ENCODE data around the gene CDC42.

Gene CDC42

DNA sequence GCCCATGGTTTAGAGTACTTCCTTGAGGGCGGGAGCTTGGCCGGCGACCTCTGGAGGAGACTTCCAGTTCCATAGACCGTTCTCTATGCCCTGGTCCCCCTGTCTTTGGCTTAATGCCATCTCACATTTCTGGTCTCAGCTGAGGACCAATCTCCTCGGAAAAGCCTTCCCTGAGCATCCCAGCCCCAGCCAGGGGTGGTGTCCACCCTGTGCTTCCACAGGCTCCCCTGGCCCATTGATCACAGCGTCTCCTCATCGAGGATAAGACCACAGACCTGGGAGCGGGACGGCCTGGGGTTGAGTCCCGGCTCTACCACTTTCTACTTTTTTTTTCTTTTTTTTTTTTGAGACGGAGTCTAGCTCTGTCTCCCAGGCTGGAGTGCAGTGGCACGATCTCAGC, 75.9 kb downstream of the CDC42 start:
- DNase-seq (ENCODE audit: low spot score), result no peak

DNA sequence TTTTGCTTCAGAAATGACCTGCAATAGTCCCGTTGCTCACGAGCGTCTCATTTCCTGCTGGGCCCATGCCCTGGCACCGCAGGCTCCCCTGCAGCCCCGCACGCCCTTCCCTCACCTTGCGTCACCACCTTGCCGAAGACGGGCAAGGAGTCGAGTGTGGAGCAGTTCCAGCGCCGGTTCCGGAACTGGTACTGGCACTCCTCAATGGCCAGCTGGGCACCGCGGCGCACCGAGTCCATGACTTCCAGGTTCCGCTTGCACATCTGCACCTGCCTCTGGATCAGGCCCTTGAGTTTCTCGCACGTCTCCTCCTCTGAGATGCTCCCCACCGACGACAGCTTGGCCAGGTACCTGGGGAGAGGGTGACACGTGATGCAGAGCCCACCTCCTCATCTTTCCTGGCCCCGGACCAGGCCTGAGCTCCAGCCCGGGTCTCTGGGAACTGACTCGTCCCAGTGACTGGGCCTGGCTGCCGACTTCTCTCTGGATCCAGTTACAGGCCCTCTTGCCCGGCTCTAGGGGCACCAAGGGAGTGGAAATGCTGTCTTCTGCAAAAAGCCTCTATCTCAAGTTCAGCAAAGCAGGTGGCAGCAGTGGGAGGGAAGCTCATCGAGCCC, 77.1 kb downstream of the CDC42 start:
- no peak for DNase-seq (ENCODE audit: low spot score)

DNA sequence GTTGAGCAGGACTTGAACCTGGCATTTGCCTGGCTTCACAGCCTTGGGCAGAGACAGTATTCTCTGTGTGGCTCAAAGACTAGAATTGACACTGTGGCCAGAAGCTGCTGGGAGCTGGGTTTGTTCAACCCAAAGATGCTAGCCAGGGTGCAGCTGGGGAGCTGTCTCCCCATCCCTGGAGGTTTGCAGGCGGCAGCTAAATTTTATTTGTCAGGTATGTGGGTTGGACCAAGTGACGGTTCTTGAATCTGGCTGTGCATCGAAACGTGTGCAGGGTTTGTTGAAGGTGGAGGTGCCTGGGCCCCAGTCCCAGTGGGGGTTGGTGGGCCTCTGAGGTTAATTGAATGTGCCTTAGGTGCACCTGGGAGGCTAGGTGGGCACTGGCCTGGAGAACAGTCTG, 78.6 kb downstream of the CDC42 start:
- no peak for DNase-seq (ENCODE audit: low spot score)

DNA sequence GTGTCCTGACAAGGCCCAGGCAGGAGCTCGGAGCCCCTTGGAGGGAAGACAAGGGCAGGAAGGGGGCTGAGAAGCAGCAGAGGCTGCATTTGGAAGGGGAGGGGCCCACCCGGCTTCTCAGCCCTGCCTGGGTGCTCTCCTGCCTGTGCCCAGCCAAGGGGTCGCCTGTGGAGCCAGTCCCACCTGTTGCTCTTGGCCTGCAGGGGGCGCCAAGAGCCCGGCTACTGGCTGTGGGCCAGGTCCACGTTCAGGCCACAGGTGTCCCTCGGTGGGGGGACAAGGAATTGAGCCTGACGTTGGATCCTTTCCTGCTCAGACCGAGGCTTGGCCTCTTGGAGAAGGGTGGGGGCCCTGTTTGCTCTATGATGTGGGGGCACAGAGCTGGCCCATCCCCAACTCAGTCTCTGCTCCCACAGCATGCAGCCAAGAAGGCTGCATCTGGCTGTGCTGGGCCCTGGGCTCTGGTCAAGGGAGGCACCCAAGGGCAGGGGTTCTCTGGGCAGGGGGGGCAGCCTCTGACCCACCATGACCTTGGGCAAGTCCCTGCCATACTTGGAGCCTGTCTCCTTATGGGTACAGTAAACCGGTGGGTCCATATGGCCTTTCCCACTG, 79.5 kb downstream of the CDC42 start:
- peak; percentile 62 for DNase-seq (ENCODE audit: low spot score)

DNA sequence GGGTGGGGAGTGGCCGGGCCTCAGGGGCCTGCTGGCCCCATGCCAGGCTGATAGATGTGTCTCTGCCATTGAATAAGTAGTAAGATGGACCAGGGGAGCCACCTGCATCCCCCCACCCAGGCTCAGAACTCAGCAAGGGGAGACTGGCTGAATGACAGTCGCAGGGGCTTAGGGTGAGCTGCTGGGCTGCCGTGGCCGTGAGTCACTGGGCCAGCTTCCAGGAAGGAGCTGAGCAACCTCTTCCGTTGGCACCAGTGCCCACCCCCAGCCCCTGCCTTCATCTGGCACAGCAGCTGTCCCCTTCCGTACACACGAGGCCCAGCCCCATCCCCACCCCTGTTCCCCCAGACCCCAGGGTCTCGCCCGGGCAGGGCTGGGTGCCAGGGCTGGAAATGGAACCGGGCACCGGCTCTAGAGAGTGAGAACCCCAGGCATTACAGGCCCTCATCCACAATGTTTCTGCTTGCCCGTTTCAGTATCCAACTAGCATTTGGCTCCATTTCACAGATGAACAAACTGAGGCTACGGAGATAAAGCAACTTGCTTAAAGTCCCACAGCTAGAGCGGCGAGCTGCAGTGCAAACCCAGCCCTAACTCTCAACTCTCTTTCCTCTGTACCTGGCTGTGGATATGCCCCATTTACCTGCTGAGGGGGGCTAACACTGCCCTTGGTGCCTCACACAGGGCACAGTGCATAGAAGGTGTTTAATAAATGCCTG, 80.2 kb downstream of the CDC42 start:
- DNase-seq (ENCODE audit: low spot score), result no peak

DNA sequence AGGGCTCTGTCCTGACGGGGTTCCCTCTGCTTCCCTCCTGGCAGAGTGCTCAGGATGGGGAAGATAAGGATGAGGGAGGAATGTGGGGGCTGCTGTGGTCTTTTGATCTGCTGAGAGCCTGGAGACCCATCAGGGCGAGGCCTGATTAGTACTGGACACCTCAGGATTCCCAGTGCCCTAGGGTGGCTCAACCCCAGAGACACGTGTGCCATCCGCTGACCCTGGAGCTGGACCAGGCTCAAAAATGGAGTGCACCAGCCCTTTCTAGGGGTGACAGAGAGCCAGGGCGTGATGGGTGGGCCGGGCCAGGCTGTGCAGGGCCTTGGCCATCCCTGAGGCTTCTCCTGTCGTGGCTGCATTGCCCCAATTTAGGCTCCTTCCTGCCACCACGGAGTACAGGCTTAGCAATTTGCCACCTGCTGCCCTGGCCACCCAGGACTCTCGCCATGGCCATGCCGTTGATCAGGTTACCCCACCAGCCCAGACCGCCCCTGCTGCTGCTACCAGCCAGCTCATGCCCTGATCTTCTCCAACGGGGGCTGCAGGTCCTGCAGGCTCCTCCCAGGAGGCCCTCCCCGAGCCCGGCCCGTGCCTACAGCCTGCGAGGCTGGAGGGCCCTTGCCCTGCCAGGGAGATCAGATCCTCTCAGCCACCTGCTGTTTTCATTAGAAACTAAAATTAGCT, 80.9 kb downstream of the CDC42 start:
- no peak for DNase-seq (ENCODE audit: low spot score)

DNA sequence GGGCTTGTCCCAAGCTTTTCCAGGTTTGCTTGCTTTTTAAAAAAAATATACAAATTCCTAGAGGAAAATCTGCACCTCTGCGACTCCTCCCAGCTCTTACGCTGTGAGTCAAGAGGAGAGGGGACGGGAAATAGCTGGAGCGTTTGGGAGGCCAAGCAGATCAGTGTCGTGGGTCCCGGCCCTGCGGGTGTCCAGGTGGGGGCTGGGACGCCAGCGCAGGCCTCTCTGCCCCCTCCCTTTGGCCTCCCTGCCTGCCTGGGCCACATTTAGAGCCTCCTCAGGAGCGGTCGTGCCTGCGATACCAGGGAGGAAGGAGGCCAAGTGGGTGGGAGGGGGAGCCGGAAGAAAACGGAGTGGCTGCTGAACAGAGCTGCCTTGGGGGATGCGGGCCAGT, 81.4 kb downstream of the CDC42 start:
- DNase-seq (ENCODE audit: low spot score), result no peak

DNA sequence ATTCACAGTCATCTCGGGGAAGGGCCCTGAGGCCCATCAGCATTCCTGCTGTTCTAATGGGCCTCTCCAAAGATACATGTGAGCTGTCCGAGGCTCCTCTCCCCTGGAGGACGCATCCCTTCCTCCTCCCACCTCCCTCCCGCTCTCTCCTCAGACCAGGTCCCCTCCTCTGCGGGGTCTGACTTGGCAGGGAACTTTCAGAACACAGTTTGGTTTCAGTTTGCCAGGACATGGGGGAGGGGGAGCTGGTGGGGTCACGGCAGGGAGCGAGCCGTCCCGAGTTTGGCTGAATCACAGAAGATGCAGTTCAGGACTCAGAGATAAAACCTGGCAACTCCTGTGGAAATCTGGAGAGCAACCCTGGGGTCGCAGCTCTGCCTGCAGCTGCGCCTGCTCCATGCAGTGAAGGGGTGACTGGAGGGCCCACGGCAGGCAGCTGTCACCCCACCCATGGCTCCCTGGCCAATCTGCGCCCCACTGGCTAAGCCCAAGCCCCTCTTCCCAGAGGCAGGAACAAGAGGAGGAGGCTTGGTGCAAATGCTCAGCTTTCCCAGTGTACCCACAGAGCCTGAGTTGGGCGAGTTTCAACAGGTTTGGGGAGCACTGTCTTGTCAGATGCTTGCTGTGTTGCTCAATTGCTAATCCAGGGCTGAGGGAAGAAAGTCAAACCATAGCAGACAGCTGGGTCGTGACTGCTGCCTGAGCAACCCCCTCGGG, 84.7 kb downstream of the CDC42 start:
- DNase-seq (ENCODE audit: low spot score), result no peak

DNA sequence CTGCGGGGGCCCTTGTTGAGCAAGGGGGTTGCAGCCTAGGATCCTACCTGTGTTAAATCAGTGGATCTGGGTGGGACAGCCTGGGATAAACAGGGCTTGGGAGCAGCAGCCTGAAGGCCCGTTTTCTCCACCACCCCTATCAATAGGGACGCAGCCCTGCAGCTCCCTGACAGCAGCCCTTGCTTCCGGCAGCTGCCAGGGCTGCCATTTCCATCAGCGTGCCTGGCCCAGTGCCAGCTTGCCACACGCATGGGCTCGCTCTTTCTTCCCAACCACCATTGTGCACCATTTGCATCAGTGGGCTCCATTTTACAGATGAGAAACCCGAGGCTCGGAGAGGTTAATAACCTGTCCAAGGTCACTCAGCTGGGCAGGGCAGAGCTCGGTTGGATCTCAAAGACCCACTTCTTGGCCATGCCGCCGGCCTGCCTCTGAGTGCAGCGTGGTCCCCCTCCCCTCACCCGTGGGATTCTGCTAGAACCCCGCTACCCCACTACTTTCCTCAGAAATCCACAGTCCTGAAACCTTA, 86.6 kb downstream of the CDC42 start:
- DNase-seq (ENCODE audit: low spot score), result no peak

DNA sequence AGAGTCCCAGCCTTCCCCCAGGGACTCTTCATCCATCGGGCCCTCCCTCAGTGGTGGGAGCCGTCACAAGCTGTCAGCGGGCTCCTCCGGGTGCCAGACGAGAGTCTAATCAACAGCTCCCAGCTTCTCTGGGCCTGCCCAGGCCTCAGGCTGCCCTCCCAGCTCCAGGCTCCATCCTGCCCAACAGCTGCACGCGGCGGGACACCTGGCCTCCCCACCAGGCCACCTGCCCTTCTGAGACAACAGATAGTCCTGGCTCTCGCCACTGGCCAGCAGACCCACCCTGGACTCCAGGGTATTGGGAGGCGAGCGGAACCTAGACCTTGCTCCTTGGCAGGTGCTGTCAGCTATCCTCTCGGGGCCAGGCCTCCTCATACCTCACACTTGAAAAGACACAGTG, 87.3 kb downstream of the CDC42 start:
- no peak for DNase-seq (ENCODE audit: low spot score)
